Neural cell (in vitro differentiated cells): ENCODE measurements around the gene L3MBTL4.

Experiments
- CTCF ChIP-seq: fragments of 450-650 bp; IDR thresholded peaks from 2 replicates; pipeline ENCODE4 v1.5.1; 2014; ENCODE audit warnings: antibody characterized with exemption, mild to moderate bottlenecking, moderate library complexity; ENCODE audit not compliant: poor library complexity, severe bottlenecking
- POLR2AphosphoS5 ChIP-seq: IDR thresholded peaks from 2 replicates; pipeline ENCODE4 v1.6.1; 2012
- TAF1 ChIP-seq: IDR thresholded peaks from 2 replicates; pipeline ENCODE4 v1.6.1; 2012; ENCODE audit warnings: low read depth

GRCh38 chr18:6017171-6017570 lies 397.5 kb downstream of the L3MBTL4 start:
- no peak for TF ChIP-seq CTCF
- no peak for TF ChIP-seq TAF1
- TF ChIP-seq POLR2AphosphoS5: no peak
